ENCODE data around the gene MACROD2.

The MACROD2 gene

GRCh38 chr20:15895560-15896084 is 1900.3 kb downstream of the MACROD2 start:
- DNase-seq (ENCODE audit: extremely low spot score) = peak; percentile 18
- CTCF ChIA-PET = interaction anchor here (1.2 kb wide), 1 partner anchor 27 kb away, joined by 3 read pairs; no protein-coding TSS in a partner anchor
- POLR2A ChIA-PET = no interaction called here
- TF ChIP-seq CTCF (IDR thresholded peaks at IDR 0.05; ENCODE audit: control extremely low read depth, extremely low read depth, low read depth, missing control alignments) = no peak

- CTCF ChIA-PET = interaction anchor here (1.3 kb wide), 1 partner anchor 12 kb away, joined by 3 read pairs; no protein-coding TSS in a partner anchor
- POLR2A ChIA-PET = no interaction called here
- DNase-seq (ENCODE audit: extremely low spot score) = no peak
- no peak for TF ChIP-seq CTCF (IDR thresholded peaks at IDR 0.05; ENCODE audit: control extremely low read depth, extremely low read depth, low read depth, missing control alignments)
Observed at GRCh38 chr20:15899967-15900366, 1904.7 kb downstream of the MACROD2 start.

- ChIA-PET POLR2A (no interaction called here), CTCF (interaction anchor here (1.3 kb wide), 1 partner anchor 12 kb away, joined by 3 read pairs; no protein-coding TSS in a partner anchor)
- no peak for DNase-seq (ENCODE audit: extremely low spot score)
- no peak for TF ChIP-seq CTCF (IDR thresholded peaks at IDR 0.05; ENCODE audit: control extremely low read depth, extremely low read depth, low read depth, missing control alignments)
Observed at GRCh38 chr20:15900443-15900842, 1905.1 kb downstream of the MACROD2 start.

GRCh38 chr20:15902493-15902892 is 1907.2 kb downstream of the MACROD2 start:
- CTCF ChIA-PET = interaction anchor here (1.0 to 1.3 kb wide), 7 partner anchors 9 to 40 kb away, joined by 3 to 8 read pairs (median 3); no protein-coding TSS in a partner anchor
- POLR2A ChIA-PET = no interaction called here
- TF ChIP-seq CTCF (IDR thresholded peaks at IDR 0.05; ENCODE audit: control extremely low read depth, extremely low read depth, low read depth, missing control alignments) = no peak
- no peak for DNase-seq (ENCODE audit: extremely low spot score)

GRCh38 chr20:15905661-15906060 is 1910.3 kb downstream of the MACROD2 start:
- POLR2A ChIA-PET = no interaction called here
- CTCF ChIA-PET = no interaction called here
- no peak for TF ChIP-seq CTCF (IDR thresholded peaks at IDR 0.05; ENCODE audit: control extremely low read depth, extremely low read depth, low read depth, missing control alignments)
- no peak for DNase-seq (ENCODE audit: extremely low spot score)

- CTCF ChIA-PET = no interaction called here
Observed at GRCh38 chr20:15909995-15910394, 1914.7 kb downstream of the MACROD2 start.

More at GRCh38 chr20:15909995-15910394, 1914.7 kb downstream of the MACROD2 start:
- POLR2A ChIA-PET = no interaction called here
- no peak for DNase-seq (ENCODE audit: extremely low spot score)
- no peak for TF ChIP-seq CTCF (IDR thresholded peaks at IDR 0.05; ENCODE audit: control extremely low read depth, extremely low read depth, low read depth, missing control alignments)
